ENCODE measurements around the gene LRRC42. TPM values are rescaled to one million over a fixed set of nuclear protein-coding genes. Genes with fewer than 3 reads are reported as not detected.

Gene LRRC42
- total and polyA plus RNA-seq, 9 of the 15 experiments (the other 6 are each of a cell fraction or from before 2014, with no cell fraction given): 17.3 to 51.9 (median 35.5) TPM

GRCh38 chr1:53987880-53988279 lies 41.7 kb downstream of the LRRC42 start:
- 7% methylated on average over 2 of the region's 2 CpGs for WGBS (ENCODE audit: insufficient coverage, low coverage, missing lambda C conversion rate)
- H3K36me3 ChIP-seq (ENCODE audit: control insufficient read depth, insufficient read depth, low read length): no peaks in the 10 kb centered on the region
- intact Hi-C loops (cut with micrococcal nuclease) (no loop called here), in situ Hi-C loops (cut with MboI) (no loop called here)
- no peak overlapping the region for H2AFZ ChIP-seq (ENCODE audit: low read depth, low read length)
- POLR2A ChIA-PET: no interaction called here
- no peak overlapping the region for H3K27ac ChIP-seq (ENCODE audit: extremely low read depth, low read depth, low read length)
- no peak overlapping the region for H3K4me3 ChIP-seq
- DNase-seq (ENCODE audit: extremely low read depth in 1 of 4, low spot score in 3 of 4) (no peak), ATAC-seq (no peak), FAIRE-seq (no peak)
- no peaks in the 10 kb centered on the region for H3K9me1 ChIP-seq (ENCODE audit: control insufficient read depth, insufficient read depth, low read length)
- CTCF ChIA-PET (ENCODE audit: low intra/inter-chr PET ratio): no interaction called here
- H3K4me2 ChIP-seq (ENCODE audit: insufficient read depth, low read length): no peak overlapping the region
- H3K27me3 ChIP-seq (ENCODE audit: control insufficient read depth in 2 of 2, insufficient read depth in 2 of 2, low read length in 2 of 2): peaks cover 0 to 13% of the 10 kb centered on the region in 2 experiments; a peak in 2 of 5 replicates
- H3K79me2 ChIP-seq (ENCODE audit: control insufficient read depth, insufficient read depth, low read length): no peaks in the 10 kb centered on the region
- H3K9me3 ChIP-seq (replicated peaks; ENCODE audit: control insufficient read depth, insufficient read depth, low read depth, low read length): no peaks in the 10 kb centered on the region
- peaks cover 1 to 3% of the 10 kb centered on the region in 2 experiments; a peak in 1 of 5 replicates for H3K4me1 ChIP-seq (replicated peaks in 1 of 2; ENCODE audit: control insufficient read depth in 2 of 2, insufficient read depth in 2 of 2, low read length in 2 of 2)
- no peak overlapping the region for H3K9ac ChIP-seq (ENCODE audit: insufficient read depth in 1 of 2, low read depth in 2 of 2, low read length in 2 of 2)
- no TSS peak for BruUV-seq (replicated peaks)
- H4K20me1 ChIP-seq (replicated peaks; ENCODE audit: control insufficient read depth, insufficient read depth, low read length): no peaks in the 10 kb centered on the region
- TF ChIP-seq ZFPM2 (CRISPR knock-in tag; IDR thresholded peaks at IDR 0.05): no peak
- no peak for TF ChIP-seq IRF9 (tag; IDR thresholded peaks at IDR 0.05)
- TF ChIP-seq ELF1 (tag; IDR thresholded peaks at IDR 0.05): no peak
- TF ChIP-seq ZNF121 (CRISPR knock-in tag; conservative IDR thresholded peaks at IDR 0.05): no peak
- no peak for TF ChIP-seq SP2 (IDR thresholded peaks at IDR 0.05; ENCODE audit: extremely low read depth, low read depth, low read length, poor library complexity, severe bottlenecking)
- TF ChIP-seq ETV1 (tag; conservative IDR thresholded peaks at IDR 0.05; ENCODE audit: low read depth): no peak
- no peak for TF ChIP-seq PHB2 (IDR thresholded peaks at IDR 0.05; ENCODE audit: low read depth)
- TF ChIP-seq BMI1 (IDR thresholded peaks at IDR 0.05; ENCODE audit: low read length): no peak
- no peak for TF ChIP-seq ZNF41 (CRISPR knock-in tag; conservative IDR thresholded peaks at IDR 0.05)
- TF ChIP-seq MEIS2 (IDR thresholded peaks at IDR 0.05; ENCODE audit: partially characterized antibody): peak; percentile 56
- no peak for TF ChIP-seq ZNF655 (CRISPR knock-in tag; IDR thresholded peaks at IDR 0.05)
- no peak for TF ChIP-seq COPS2 (conservative IDR thresholded peaks at IDR 0.05)
- no peak for TF ChIP-seq STAT5A (IDR thresholded peaks at IDR 0.05; ENCODE audit: borderline replicate concordance, low read length)
- TF ChIP-seq CBFA2T2 (conservative IDR thresholded peaks at IDR 0.05): no peak
- no peak for TF ChIP-seq MLLT1 (IDR thresholded peaks at IDR 0.05)
- TF ChIP-seq PBX2 (CRISPR knock-in tag; IDR thresholded peaks at IDR 0.05; ENCODE audit: low read depth): no peak
- TF ChIP-seq PBX2 (tag; conservative IDR thresholded peaks at IDR 0.05; ENCODE audit: low read depth): peak; percentile 52; the same call in 1 of the 2 replicates

All from K562 (cell line).